ENCODE results near the gene CAMTA1. TPM values are rescaled to one million over a fixed set of nuclear protein-coding genes. Genes with fewer than 3 reads are reported as not detected.
A peak's percentile ranks its signal among the peaks of the same experiment; 100 is the strongest.

Gene CAMTA1
- polyA plus RNA-seq, 1 of the 3 experiments (the other 2 are of a cell fraction), result 63.1 TPM

DNA sequence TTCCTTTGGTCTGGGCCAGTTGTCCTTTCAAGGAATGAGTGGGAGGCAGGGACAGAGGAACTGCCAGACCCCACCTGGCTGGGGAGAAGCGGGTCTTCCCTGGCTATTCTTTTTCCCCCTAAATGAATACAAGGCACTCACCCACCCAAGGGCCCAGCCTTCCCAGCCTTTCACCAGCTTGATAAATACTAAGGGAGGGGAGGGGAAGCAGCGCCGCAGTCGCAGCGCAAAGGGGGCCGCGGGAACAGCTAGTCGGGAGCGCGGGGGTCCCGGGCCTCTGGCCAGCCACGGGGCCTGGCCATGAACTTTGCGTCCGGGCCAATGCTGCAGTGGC, 894.6 kb downstream of the CAMTA1 start:
- no peaks in the 10 kb centered on the region for H3K9me3 ChIP-seq
- no peaks in the 10 kb centered on the region for H3K27me3 ChIP-seq (ENCODE audit: insufficient read depth)
- POLR2A ChIA-PET, result interaction anchor here (0.9 to 8.3 kb wide), 4 partner anchors 10 to 72 kb away, joined by 3 to 105 read pairs (median 20); no protein-coding TSS in a partner anchor
- no peaks in the 10 kb centered on the region for H3K36me3 ChIP-seq (replicated peaks in 1 of 2; ENCODE audit: control insufficient read depth in 1 of 2, insufficient read depth in 2 of 2, low read length in 1 of 2)
- no peaks in the 10 kb centered on the region for H3F3A ChIP-seq (replicated peaks; ENCODE audit: insufficient read depth)
- H2AFZ ChIP-seq (ENCODE audit: low read depth), result peak overlapping the region; percentile 81; the same call in 1 of the 2 replicates
- no peaks in the 10 kb centered on the region for H4K20me1 ChIP-seq (ENCODE audit: insufficient read depth)
- H3K4me1 ChIP-seq (ENCODE audit: control insufficient read depth in 1 of 2, insufficient read depth in 2 of 2, low read depth in 1 of 2, low read length in 1 of 2), result peaks cover 0 to 45% of the 10 kb centered on the region in 2 experiments; a peak in 1 of 4 replicates
- CTCF ChIA-PET, result interaction anchor here (0.8 to 22.6 kb wide), 5 partner anchors 11 to 66 kb away, joined by 3 to 739 read pairs (median 4); no protein-coding TSS in a partner anchor
- TF ChIP-seq RFX5 (IDR thresholded peaks at IDR 0.05; ENCODE audit: low read length) (no peak), TEAD4 (IDR thresholded peaks at IDR 0.05; ENCODE audit: borderline replicate concordance, insufficient read depth) (no peak), GATA2 (CRISPR knock-in tag; IDR thresholded peaks at IDR 0.05) (no peak), MAX (IDR thresholded peaks at IDR 0.05; ENCODE audit: low read depth) (no peak), FOXM1 (IDR thresholded peaks at IDR 0.05; ENCODE audit: low read depth) (no peak), TAF1 (IDR thresholded peaks at IDR 0.05; ENCODE audit: borderline replicate concordance, low read depth, low read length) (no peak), RXRA (IDR thresholded peaks at IDR 0.05; ENCODE audit: borderline replicate concordance, low read depth) (no peak), RCOR1 (IDR thresholded peaks at IDR 0.05; ENCODE audit: low read length) (no peak), MXI1 (IDR thresholded peaks at IDR 0.05; ENCODE audit: low read depth, low read length) (no peak), POLR2AphosphoS5 (IDR thresholded peaks at IDR 0.05; ENCODE audit: low read depth, low read length) (no peak), ELF1 (IDR thresholded peaks at IDR 0.05) (no peak), NRF1 (IDR thresholded peaks at IDR 0.05; ENCODE audit: low read depth, low read length) (no peak), NFIC (IDR thresholded peaks at IDR 0.05; ENCODE audit: borderline replicate concordance) (no peak), RAD21 (IDR thresholded peaks at IDR 0.05; ENCODE audit: low read length) (no peak), JUND (IDR thresholded peaks at IDR 0.05) (no peak)
- TF ChIP-seq, protein P1, sequence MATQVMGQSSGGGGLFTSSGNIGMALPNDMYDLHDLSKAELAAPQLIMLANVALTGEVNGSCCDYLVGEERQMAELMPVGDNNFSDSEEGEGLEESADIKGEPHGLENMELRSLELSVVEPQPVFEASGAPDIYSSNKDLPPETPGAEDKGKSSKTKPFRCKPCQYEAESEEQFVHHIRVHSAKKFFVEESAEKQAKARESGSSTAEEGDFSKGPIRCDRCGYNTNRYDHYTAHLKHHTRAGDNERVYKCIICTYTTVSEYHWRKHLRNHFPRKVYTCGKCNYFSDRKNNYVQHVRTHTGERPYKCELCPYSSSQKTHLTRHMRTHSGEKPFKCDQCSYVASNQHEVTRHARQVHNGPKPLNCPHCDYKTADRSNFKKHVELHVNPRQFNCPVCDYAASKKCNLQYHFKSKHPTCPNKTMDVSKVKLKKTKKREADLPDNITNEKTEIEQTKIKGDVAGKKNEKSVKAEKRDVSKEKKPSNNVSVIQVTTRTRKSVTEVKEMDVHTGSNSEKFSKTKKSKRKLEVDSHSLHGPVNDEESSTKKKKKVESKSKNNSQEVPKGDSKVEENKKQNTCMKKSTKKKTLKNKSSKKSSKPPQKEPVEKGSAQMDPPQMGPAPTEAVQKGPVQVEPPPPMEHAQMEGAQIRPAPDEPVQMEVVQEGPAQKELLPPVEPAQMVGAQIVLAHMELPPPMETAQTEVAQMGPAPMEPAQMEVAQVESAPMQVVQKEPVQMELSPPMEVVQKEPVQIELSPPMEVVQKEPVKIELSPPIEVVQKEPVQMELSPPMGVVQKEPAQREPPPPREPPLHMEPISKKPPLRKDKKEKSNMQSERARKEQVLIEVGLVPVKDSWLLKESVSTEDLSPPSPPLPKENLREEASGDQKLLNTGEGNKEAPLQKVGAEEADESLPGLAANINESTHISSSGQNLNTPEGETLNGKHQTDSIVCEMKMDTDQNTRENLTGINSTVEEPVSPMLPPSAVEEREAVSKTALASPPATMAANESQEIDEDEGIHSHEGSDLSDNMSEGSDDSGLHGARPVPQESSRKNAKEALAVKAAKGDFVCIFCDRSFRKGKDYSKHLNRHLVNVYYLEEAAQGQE (IDR thresholded peaks at IDR 0.05; ENCODE audit: low read depth, low read length), result no peak
- TF ChIP-seq, protein P2, sequence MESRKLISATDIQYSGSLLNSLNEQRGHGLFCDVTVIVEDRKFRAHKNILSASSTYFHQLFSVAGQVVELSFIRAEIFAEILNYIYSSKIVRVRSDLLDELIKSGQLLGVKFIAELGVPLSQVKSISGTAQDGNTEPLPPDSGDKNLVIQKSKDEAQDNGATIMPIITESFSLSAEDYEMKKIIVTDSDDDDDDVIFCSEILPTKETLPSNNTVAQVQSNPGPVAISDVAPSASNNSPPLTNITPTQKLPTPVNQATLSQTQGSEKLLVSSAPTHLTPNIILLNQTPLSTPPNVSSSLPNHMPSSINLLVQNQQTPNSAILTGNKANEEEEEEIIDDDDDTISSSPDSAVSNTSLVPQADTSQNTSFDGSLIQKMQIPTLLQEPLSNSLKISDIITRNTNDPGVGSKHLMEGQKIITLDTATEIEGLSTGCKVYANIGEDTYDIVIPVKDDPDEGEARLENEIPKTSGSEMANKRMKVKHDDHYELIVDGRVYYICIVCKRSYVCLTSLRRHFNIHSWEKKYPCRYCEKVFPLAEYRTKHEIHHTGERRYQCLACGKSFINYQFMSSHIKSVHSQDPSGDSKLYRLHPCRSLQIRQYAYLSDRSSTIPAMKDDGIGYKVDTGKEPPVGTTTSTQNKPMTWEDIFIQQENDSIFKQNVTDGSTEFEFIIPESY (IDR thresholded peaks at IDR 0.05; ENCODE audit: borderline replicate concordance, low read depth), result no peak
- TF ChIP-seq, protein P3, sequence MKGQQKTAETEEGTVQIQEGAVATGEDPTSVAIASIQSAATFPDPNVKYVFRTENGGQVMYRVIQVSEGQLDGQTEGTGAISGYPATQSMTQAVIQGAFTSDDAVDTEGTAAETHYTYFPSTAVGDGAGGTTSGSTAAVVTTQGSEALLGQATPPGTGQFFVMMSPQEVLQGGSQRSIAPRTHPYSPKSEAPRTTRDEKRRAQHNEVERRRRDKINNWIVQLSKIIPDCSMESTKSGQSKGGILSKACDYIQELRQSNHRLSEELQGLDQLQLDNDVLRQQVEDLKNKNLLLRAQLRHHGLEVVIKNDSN (IDR thresholded peaks at IDR 0.05; ENCODE audit: borderline replicate concordance, low read depth), result no peak
- H3K4me3 ChIP-seq (ENCODE audit: low read depth in 2 of 2, low read length in 1 of 2), result peak overlapping the region; percentile 56 to 61
- no peaks in the 10 kb centered on the region for H3K9me2 ChIP-seq
- 23% methylated on average over 7 of the region's 14 CpGs for WGBS (ENCODE audit: low lambda C conversion rate)
- peak overlapping the region in 1 of 2 experiments; percentile 87; a peak in 2 of 4 replicates for H3K27ac ChIP-seq (ENCODE audit: low read depth in 2 of 2, low read length in 1 of 2)
- no peak for DNase-seq
- no peaks in the 10 kb centered on the region for H3K79me2 ChIP-seq (ENCODE audit: insufficient read depth)
- peak overlapping the region; percentile 77 for H3K4me2 ChIP-seq
- H3K9ac ChIP-seq, result peak overlapping the region; percentile 54; the same call in 1 of the 2 replicates
